8988T (cell line): ENCODE data around the gene KRT80.

Experiments used
- DNase-seq: peaks from one replicate; pipeline ENCODE4 v3.0.0; 2011

The KRT80 gene

GRCh38 chr12:52175371-52176350 lies 16.2 kb downstream of the KRT80 start:
- DNase-seq, result no peak

- DNase-seq, result no peak
These were observed 18.3 kb downstream of the KRT80 start for GRCh38 chr12:52173526-52173925.

GRCh38 chr12:52172956-52173355 lies 18.9 kb downstream of the KRT80 start:
- no peak for DNase-seq

- no peak for DNase-seq
These were observed 19.8 kb downstream of the KRT80 start for GRCh38 chr12:52171950-52172512.

- no peak for DNase-seq
These were observed 21.0 kb downstream of the KRT80 start for GRCh38 chr12:52170827-52171226.

DNA sequence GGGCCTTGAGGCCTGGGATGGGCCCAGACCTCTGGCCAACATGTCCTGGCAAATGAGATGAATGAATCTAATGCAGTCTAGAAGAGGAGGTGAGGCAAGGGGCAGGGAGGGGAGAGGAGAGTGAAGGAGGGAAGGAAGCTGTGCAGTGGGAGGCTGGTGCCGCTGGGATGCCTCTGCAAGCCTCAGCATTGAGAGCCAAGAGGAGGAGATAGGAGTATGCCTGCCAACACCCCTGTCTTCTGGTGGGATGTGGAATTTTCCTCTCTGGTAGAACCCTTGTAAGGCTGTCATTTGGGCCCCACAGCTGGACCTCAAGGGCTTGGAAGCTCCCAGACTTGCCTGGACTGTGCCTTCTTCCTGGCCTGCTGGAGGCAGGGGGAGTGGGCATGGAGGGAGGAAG lies 21.9 kb downstream of the KRT80 start:
- no peak for DNase-seq

DNA sequence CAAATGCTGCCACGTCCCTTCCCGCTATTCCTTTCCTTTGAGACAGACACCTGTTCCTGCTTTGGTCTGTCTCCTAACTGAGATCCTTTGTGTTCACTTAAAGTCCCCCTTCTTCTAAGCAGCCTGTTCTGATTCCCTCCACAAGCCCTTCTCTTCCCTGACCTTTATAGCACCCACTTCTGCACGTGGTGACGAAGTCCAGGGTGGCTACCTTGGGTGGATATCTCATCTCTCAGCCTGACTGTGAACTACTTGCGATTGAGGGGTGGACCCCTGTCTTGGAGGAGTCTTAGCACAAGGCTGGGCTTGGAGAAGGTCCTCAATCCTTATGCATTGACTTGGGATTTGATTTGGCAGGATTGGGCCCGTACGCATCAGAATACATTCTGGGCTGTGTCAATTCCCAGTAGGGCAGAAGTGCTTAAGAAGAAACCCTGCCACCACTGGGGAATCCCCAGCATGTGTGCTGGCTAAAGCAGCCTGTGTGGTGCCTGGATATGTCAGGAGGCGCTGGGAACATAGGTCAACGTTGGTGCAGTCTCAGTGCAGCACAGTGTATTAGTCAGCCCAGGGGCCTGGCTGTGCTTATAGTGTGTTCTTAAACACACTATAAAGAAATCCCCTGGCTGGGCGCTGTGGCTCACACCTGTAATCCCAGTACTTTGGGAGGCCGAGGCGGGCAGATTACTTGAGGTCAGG lies 23.6 kb downstream of the KRT80 start:
- no peak for DNase-seq

- DNase-seq, result no peak
These were observed 24.3 kb downstream of the KRT80 start for GRCh38 chr12:52167526-52167925.

DNA sequence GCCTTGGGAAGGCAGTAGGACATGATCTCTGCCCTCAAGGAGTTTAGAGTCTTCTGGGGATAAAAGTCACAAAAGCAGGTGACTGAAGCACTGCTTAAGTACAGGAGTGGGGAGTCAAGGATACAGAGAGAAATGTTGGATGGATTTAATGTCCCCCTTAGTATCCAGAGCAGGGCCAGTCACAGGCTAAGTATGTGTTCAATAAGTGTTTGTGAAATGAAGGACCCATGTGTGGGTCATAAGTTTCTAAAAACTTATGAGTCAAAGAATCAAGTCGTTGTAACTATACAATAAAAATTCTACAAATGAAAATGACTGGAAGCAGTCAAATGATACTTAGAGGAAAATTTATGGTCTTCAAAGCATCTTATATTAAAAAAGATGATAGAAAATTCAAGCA lies 25.1 kb downstream of the KRT80 start:
- DNase-seq, result no peak

- no peak for DNase-seq
These were observed 26.5 kb downstream of the KRT80 start for GRCh38 chr12:52165096-52165855.

- DNase-seq, result no peak
These were observed 27.2 kb downstream of the KRT80 start for GRCh38 chr12:52164624-52165023.

DNA sequence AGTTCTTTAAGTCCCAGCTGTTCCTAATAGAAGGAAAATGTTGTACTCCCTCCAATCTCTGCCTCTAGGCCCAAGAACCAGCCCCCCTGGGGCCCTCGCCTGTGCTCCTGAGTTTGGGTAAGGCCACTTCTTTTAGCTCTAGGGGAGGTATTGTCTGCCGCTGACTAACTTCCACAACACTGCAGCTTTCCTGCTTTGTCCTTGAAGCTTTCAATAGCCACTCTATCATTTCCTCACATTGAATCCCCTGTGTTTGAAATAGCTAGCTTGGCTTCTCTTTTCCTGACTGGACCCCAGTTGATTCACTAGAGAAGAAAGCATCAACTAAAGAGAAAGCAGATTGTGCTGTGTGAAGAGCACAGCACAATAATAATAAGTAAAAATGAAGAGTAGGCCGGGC lies 28.8 kb downstream of the KRT80 start:
- no peak for DNase-seq

DNA sequence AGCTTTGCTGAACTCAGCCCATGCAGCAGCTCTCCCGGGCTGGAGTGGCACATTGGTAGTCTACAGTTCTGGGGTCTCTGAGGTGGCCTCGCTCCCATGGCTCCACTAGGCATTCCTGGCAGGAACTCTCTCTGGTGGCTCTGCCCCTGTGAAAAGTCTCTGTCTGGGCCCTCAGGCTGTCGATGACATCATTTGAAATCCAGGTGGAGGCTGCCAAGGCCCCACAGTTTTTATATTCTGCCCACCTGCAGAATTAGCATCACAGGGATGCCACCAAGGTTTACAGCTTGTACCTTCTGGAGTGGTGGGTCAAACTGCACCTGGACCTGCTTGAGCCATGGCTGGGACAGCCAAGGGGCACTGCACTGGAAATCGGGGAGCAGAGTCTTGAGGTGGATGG lies 31.6 kb downstream of the KRT80 start:
- no peak for DNase-seq

GRCh38 chr12:52157566-52158150 lies 34.2 kb downstream of the KRT80 start:
- DNase-seq, result no peak

DNA sequence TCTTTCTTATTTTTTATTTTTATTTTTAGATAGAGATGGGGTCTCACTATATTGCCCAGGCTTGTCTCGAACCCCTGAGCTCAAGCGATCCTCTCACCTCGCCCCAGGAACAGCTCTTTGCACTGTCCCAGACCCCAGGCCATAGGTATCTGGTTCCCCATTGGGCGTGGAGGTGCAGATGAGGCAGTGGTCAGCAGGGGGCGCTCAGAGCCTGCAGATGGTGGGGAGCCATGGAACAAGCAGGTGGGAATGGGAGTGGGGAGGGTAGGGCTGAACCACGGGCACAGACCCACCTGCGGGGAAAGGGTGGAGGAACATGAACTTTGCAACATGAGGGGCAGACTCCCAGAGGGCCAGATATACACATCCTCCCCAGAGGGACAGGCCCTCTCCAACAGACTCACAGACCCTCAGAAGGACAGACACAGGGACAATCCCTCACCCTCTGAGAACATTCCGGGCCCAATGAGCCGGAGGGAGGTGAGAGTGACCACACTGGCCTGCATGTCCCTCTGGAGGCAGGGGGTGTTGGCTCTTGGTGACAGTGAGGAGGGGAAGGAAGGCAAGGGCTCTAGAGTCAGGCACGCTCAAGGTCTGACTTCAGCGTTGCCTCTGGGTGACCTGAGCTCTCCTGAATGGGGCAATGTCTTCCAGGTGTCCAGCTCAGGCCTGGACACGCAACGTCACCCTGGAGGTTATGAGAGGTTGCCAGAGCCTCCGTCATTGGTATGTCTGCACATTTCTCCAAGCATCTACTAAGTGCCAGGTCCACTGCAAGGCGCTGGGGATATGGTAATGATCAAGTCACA lies 34.9 kb downstream of the KRT80 start:
- no peak for DNase-seq

DNA sequence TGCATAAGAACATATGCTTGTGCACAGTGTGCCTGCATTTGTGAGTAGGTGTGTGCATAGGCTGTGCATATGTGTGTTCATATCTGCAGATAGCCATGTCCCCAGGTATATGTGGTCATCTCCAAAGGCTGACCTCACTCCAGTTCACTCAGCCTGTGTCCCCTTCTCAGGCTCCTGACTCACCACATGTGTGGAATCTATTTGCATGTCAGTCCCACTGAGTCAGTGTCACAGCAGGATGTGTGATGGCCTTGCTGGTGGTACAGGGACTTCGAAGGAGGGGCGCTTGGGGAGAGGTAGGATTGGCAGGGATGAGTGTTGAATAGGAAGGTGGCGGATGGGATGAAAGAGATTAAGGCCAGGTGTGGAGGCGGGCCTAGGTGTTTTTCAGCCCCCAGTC lies 35.5 kb downstream of the KRT80 start:
- no peak for DNase-seq

DNA sequence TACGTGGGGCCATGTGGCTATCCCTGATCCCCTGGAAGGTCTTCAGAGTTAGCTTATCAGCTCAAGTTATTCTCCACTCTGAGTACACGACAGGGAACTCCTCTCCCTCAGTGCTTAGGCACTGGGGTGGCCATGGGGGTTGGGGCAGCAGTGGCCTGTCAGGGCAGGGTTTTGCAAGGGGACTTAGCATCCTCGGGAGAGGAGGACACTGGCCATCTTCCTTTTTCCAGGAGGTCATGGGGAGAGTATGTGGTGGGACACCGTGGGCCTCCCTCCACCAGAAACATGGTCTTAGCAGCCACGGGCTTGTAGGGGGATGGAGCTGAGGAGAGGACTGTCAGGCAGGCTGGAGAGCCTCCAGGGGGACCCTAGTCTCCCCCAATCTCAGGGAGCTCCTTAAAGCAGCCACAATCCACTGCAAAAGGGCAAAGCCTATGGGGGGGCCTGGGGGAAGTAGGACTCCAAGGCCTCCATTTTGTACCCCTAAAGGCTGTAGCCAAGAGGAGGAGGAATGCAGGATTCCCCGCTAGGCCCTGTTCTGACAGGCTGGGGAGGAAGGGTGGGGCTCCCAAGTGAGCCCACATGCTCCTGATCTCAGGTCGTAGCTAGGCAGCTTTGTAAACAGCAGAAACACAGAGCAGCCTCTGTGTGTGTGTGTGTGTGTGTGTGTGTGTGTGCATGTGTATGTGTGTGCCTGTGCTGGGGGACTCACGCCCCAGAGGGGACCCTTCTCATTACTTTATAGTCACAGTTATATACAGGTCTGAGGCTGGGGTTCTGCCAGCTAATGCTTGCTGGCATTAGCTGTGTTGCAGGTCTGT lies 36.6 kb downstream of the KRT80 start:
- no peak for DNase-seq

DNA sequence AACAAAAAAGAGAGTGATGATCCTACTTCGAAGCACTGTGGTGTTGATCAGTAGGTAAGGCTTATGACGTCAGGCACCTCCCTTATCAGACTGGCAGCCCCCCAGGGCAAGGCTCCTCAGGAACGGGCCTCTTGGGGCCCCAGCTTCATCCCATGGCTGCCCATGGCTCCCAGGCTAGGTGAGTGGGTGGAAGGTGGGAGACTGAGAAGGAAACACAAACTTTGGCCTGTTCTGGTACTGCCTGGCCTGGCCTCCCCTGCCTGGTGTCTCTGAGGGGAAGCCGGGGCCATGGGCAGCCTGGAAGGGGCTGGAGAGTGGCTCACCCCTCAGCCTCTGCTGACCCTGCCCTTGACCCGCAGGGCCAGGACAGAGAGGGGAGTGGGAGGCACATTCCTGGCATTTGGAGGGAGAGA lies 38.9 kb downstream of the KRT80 start:
- no peak for DNase-seq

- peak; percentile 84 for DNase-seq
These were observed 39.7 kb downstream of the KRT80 start for GRCh38 chr12:52151837-52152783.
